SH-SY5Y (cell line): ENCODE measurements around the gene KCNK16.

Experiments used
- GATA2 ChIP-seq: IDR thresholded peaks from 2 replicates; pipeline ENCODE4 v1.6.1; 2011; ENCODE audit warnings: mild to moderate bottlenecking, low read depth, low read length
- GATA3 ChIP-seq: IDR thresholded peaks from 2 replicates; pipeline ENCODE4 v1.6.1; 2011; ENCODE audit warnings: low read depth, mild to moderate bottlenecking, low read length, moderate library complexity

- TF ChIP-seq GATA3 (no peak), GATA2 (no peak)
These were observed 53.8 kb downstream of the KCNK16 start for GRCh38 chr6:39268721-39269120.
